Loucy (cell line): Measurements from ENCODE around the gene P2RY1.

Experiments
- H2AFZ ChIP-seq: fragments of 200-600 bp; sonication (generic); 2 replicates; pipeline ENCODE4 v1.6.0; 2016; ENCODE audit warnings: antibody characterized with exemption, mild to moderate bottlenecking, low read length, moderate library complexity
- H3F3A ChIP-seq: fragments of 200-600 bp; 2 replicates; pipeline ENCODE4 v1.6.0; 2016; ENCODE audit warnings: antibody characterized with exemption, low read depth, mild to moderate bottlenecking
- H3K27me3 ChIP-seq: fragments of 200-600 bp; sonication (generic); 2 replicates; pipeline ENCODE4 v1.6.1; 2014; ENCODE audit warnings: low read length, mild to moderate bottlenecking; ENCODE audit not compliant: insufficient read depth, poor library complexity, severe bottlenecking
- H3K36me3 ChIP-seq: fragments of 200-600 bp; sonication (generic); 2 replicates; pipeline ENCODE4 v1.6.1; 2016; ENCODE audit warnings: low read length; ENCODE audit not compliant: insufficient read depth
- H3K4me1 ChIP-seq: fragments of 200-600 bp; sonication (generic); 2 replicates; pipeline ENCODE4 v1.5.1; 2014; ENCODE audit warnings: low read length, mild to moderate bottlenecking; ENCODE audit not compliant: insufficient read depth, poor library complexity, severe bottlenecking
- H3K4me2 ChIP-seq: fragments of 200-600 bp; sonication (generic); 2 replicates; pipeline ENCODE4 v1.6.0; 2014; ENCODE audit warnings: antibody characterized with exemption, low read length, low read depth, mild to moderate bottlenecking; ENCODE audit not compliant: poor library complexity, severe bottlenecking
- H3K4me3 ChIP-seq: fragments of 200-600 bp; sonication (generic); 2 replicates; pipeline ENCODE4 v1.5.1; 2014; ENCODE audit warnings: low read length, mild to moderate bottlenecking, mixed read lengths; ENCODE audit not compliant: poor library complexity, severe bottlenecking
- H3K79me2 ChIP-seq: fragments of 200-600 bp; sonication (generic); 2 replicates; pipeline ENCODE4 v1.6.1; 2014; ENCODE audit warnings: low read length; ENCODE audit not compliant: insufficient read depth
- H3K9ac ChIP-seq: fragments of 200-600 bp; sonication (generic); 2 replicates; pipeline ENCODE4 v1.6.0; 2014; ENCODE audit warnings: mild to moderate bottlenecking, low read depth, low read length, moderate library complexity; ENCODE audit not compliant: poor library complexity, severe bottlenecking
- H3K9me2 ChIP-seq: fragments of 200-600 bp; sonication (generic); replicated peaks from 2 replicates; pipeline ENCODE4 v1.6.1; 2016; ENCODE audit warnings: low read depth, low read length, mixed read lengths
- H3K9me3 ChIP-seq: fragments of 200-600 bp; sonication (generic); 2 replicates; pipeline ENCODE4 v1.6.1; 2014; ENCODE audit warnings: mild to moderate bottlenecking, antibody characterized with exemption, low read length, low read depth; ENCODE audit not compliant: insufficient read depth
- H4K20me1 ChIP-seq: fragments of 200-600 bp; sonication (generic); 2 replicates; pipeline ENCODE4 v1.6.0; 2014; ENCODE audit warnings: antibody characterized with exemption, low read length, mild to moderate bottlenecking; ENCODE audit not compliant: insufficient read depth, poor library complexity, severe bottlenecking
- CTCF ChIP-seq: fragments of 200-600 bp; sonication (generic); conservative IDR thresholded peaks from 2 replicates; pipeline ENCODE4 v1.5.1; 2014; ENCODE audit warnings: mild to moderate bottlenecking, antibody characterized with exemption, low read length
- EZH2phosphoT487 ChIP-seq: fragments of 200-600 bp; IDR thresholded peaks from 2 replicates; pipeline ENCODE4 v1.6.1; 2018; ENCODE audit warnings: antibody characterized with exemption, mild to moderate bottlenecking, moderate library complexity, borderline replicate concordance

Gene P2RY1

GRCh38 chr3:152823781-152824180, 11.2 kb upstream of the P2RY1 start:
- Histone ChIP-seq H3K4me2 (no peak overlapping the region), H3K4me3 (no peak overlapping the region), H3K9ac (no peak overlapping the region), H3F3A (no peaks in the 10 kb centered on the region), H3K36me3 (no peaks in the 10 kb centered on the region), H3K9me2 (no peaks in the 10 kb centered on the region), H3K79me2 (no peaks in the 10 kb centered on the region), H3K4me1 (peaks cover 13% of the 10 kb centered on the region), H4K20me1 (no peaks in the 10 kb centered on the region), H3K27me3 (no peaks in the 10 kb centered on the region), H2AFZ (no peak overlapping the region; the same call in 1 of the 2 replicates), H3K9me3 (no peaks in the 10 kb centered on the region)
- no peak for TF ChIP-seq CTCF
- no peak for TF ChIP-seq EZH2phosphoT487

DNA sequence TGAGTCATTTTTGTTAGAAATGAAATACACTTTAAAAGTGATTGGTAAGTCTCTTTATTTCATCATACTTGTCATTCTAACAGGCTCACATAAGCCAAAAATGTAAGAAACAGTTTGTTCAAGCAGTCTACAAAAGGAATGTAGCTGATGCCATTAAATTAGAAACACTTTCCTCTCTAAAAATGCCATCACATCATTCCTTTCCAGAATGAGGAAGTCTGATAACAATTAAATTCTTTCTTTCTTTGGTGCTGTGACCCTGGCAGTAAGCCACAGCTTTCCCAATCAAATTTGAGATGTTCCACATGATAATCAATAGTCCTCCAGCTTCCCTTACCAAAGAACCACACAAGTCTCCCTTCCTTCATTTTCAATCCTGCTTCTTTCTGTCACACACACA, 9.4 kb upstream of the P2RY1 start:
- no peaks in the 10 kb centered on the region for H4K20me1 ChIP-seq
- H2AFZ ChIP-seq: peak overlapping the region; percentile 6; the same call in 1 of the 2 replicates
- peaks cover 13% of the 10 kb centered on the region for H3K4me1 ChIP-seq
- no peaks in the 10 kb centered on the region for H3K9me3 ChIP-seq
- H3K9ac ChIP-seq: no peak overlapping the region
- H3K4me2 ChIP-seq: no peak overlapping the region
- H3K36me3 ChIP-seq: no peaks in the 10 kb centered on the region
- no peak for TF ChIP-seq CTCF
- no peak for TF ChIP-seq EZH2phosphoT487
- no peaks in the 10 kb centered on the region for H3F3A ChIP-seq
- H3K27me3 ChIP-seq: no peaks in the 10 kb centered on the region
- H3K4me3 ChIP-seq: no peak overlapping the region
- H3K79me2 ChIP-seq: no peaks in the 10 kb centered on the region
- H3K9me2 ChIP-seq: no peaks in the 10 kb centered on the region

- no peaks in the 10 kb centered on the region for H3K79me2 ChIP-seq
- no peak overlapping the region for H3K4me2 ChIP-seq
- H2AFZ ChIP-seq: no peak overlapping the region; the same call in 1 of the 2 replicates
Observed at GRCh38 chr3:152826476-152826875, 8.5 kb upstream of the P2RY1 start.

More at GRCh38 chr3:152826476-152826875, 8.5 kb upstream of the P2RY1 start:
- H3K9ac ChIP-seq: no peak overlapping the region
- no peaks in the 10 kb centered on the region for H3K9me2 ChIP-seq
- H3K9me3 ChIP-seq: no peaks in the 10 kb centered on the region
- TF ChIP-seq EZH2phosphoT487 (no peak), CTCF (no peak)
- no peaks in the 10 kb centered on the region for H3K27me3 ChIP-seq
- no peak overlapping the region for H3K4me3 ChIP-seq
- no peaks in the 10 kb centered on the region for H3F3A ChIP-seq
- H4K20me1 ChIP-seq: no peaks in the 10 kb centered on the region
- H3K36me3 ChIP-seq: no peaks in the 10 kb centered on the region
- peaks cover 13% of the 10 kb centered on the region for H3K4me1 ChIP-seq
